HG03139 (cell line): ENCODE data around the gene LRRC75A.

Source experiments
- ATAC-seq: cut with Tn5 transposase; IDR thresholded peaks from one replicate; pipeline ENCODE4 v1.9.1; 2021; ENCODE audit not compliant: unreplicated experiment

The LRRC75A gene

GRCh38 chr17:16493531-16494046 lies 1.6 kb upstream of the LRRC75A start:
- no peak for ATAC-seq

- ATAC-seq, result no peak
These were observed 879 bp upstream of the LRRC75A start for GRCh38 chr17:16492613-16493530.

DNA sequence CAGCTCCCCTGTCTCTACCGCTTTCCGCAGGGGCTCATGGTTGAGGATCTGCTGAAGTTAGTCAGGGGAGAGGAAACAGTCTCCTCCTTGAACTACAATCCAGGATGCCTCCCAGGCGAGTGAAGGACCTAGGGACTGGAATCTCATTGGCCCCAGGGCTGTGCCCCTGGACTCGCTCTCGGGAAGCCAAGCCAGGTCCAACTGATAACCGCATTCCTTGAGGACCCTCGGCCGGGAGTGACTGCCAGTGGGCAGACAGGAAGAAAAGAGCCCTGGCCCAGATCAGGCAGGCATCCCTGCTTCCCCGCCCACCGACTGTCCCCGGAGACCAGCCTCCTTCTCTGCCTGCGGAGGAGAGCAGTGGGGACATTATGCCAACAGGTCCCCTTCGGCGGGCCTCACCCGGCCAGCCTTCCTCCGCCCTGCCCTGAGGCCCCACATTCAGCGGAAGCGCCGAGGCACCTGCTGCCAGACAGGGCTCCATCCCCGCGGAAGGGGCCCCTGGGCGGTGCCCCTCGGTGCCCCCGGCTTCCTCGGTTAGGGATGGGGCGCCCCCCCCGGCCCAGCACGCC lies 776 bp downstream of the LRRC75A start:
- no peak for ATAC-seq

GRCh38 chr17:16489431-16489830 lies 2.6 kb downstream of the LRRC75A start:
- no peak for ATAC-seq

DNA sequence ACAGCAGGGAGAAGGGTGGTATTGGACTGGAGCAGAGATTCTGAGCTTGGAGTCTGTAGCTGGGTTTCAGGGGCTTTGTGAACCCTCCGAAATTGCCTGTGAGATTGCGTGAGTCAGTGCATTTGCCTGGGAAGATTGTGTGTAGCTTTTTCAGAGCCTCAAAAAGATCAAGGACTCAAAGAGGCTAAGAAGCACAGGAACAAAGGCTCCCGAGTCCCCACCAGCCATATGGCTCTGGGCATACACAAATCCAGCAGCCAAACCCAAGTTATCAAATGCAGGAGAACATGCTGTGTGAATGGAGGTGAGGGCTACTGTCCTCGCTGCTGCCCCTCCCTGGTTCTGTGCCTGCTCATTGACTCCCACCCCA lies 3.0 kb downstream of the LRRC75A start:
- no peak for ATAC-seq

GRCh38 chr17:16488186-16488967 lies 3.6 kb downstream of the LRRC75A start:
- no peak for ATAC-seq

GRCh38 chr17:16486373-16487250 lies 5.4 kb downstream of the LRRC75A start:
- ATAC-seq, result no peak

- ATAC-seq, result no peak
These were observed 7.4 kb downstream of the LRRC75A start for GRCh38 chr17:16484445-16485175.

DNA sequence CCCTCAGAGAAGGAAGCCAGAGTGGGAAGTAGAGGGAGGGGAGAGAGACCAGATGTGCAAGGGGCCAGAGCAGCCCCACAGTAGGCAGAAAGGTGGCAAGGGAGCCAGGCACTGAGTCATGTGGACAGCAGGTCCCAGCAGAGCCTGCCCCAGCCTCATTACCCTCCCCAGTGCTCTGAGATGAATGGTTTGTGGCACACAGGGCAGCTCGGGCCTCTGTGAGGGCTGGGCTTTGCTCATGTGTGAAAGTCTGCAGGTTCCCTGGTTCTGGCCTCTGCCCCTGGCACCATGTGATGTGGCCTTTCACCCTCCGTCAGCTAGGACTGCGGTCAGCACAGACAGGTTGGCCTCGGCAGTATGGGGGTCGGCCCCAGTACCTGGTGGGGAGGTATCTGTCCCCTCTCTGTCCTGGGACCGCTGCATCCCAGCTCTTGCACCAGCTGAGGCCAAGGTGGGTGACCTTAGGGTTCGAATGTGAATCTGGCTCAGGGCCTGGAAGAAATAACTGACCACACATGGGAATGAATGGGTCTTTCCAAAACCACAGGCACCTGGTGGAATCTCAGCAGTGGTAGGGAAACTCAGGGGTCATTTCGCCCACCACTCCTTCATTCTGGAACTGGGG lies 8.9 kb downstream of the LRRC75A start:
- ATAC-seq, result no peak

DNA sequence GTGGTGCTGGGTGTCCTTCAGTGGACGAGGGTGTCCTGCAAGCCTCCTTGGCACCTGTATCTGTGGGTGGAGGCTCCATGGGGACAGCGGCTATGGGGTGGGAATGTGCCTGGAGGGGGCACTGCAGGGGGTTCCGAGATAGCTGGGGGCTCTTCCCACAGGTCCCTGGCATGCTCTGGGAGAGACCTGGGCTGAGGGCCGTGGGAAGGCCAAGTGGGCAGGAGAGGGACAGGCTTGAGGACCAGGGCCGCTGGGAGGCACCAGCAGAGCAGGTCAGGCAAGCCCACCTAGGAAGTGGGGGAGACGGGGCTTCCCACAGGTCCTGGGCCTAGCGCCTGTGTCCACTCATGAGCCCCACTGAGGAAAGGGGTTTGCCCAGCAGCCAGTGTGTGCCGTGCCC lies 9.7 kb downstream of the LRRC75A start:
- ATAC-seq, result no peak

DNA sequence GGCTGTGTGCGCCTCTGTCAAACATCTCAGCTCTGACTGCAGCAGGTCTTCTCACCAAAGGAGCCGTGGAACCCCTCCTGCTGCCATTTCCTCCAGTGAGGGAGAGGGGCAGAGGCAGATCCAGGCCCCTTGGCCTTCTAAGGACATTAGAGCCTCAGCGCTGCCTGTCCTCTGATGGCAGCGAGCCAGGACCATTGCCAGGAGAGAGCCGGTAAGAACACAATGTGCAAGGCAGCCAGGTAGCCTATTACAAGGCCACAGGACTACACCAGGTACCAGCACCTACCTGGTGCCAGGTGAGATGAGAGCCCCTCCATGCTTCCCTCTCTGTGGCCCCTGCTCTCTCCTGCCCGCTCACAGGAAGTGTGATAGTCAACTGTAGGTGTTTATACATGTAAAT lies 11.0 kb downstream of the LRRC75A start:
- ATAC-seq, result no peak

GRCh38 chr17:16479264-16479663 lies 12.7 kb downstream of the LRRC75A start:
- ATAC-seq, result no peak

- no peak for ATAC-seq
These were observed 13.3 kb downstream of the LRRC75A start for GRCh38 chr17:16478649-16479048.

GRCh38 chr17:16477666-16478065 lies 14.3 kb downstream of the LRRC75A start:
- no peak for ATAC-seq

DNA sequence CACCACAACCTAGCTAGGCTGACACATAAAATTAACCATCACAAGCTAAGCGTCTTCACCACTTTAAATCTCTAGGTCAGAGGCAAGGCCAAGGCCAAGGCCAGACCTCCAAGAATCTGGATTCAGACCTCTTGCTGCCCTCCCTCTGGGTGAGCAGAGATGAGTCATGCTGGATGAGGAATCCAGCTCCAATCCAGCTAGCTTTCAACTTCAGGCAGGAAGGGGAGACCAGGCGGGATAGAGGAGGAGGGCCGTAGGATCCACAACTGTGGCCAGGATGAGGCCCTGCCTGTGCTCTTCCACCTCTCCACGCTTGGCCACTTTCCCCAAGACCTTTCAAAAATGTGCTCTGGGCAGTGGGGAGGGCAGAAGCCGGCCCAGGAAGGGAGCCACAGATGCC lies 14.7 kb downstream of the LRRC75A start:
- ATAC-seq, result no peak

DNA sequence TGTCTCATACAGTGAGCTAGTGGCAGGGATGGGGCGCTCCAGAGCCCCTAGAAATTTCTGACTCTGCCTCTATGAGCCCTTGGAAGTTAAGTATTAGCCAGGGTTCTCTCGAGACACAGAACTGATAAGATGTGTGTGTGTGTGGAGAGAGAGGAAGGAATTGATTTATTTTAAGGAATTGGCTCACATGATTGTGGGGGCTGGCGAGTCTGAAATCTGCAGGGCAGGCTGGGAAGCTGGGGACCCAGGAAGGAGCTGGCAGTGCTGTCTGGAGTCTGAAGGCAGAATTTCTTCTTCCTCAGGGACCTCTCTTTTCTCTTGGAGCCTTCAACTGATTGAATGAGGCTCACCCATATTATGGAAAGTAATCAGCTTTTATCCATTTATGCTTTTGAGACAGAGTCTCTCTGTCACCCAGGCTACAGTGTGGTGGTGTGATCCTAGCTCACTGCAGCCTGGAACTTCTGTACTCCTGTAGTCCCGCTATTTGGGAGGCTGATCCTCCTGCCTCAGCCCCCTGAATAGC lies 16.8 kb downstream of the LRRC75A start:
- ATAC-seq, result no peak

DNA sequence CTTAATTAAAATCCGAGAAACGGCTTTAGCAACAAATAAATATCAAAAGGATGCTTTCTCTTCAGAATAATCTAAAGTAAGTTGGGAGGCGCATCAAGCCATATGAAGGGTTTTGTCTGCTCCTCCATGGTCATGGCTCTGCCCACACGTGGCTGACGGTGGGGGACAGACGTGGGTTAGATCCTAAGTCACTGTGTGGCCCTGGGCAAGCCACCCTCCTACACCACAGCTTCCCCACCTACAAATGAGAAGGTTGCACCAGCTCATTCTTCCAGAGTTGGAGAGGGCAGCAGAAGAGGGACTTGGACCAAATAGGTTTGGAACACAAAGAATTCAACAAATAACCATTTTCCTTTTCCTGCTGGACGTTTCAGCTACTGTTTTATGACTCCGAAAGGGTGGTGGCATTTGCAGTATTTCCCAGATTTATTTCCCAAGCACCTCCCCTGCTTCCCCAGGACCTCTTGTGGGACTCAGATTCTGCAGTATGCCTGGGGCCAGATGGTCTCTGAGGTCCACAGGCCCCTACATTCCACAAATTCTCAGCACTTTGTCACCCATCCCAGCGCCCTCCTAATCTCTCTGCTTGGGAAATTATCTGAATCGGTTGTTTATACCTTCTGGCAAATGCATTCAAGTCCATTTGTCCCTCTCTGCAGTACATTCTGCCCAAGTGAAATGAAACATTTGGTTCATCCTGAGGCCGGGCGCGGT lies 17.8 kb downstream of the LRRC75A start:
- no peak for ATAC-seq
